SH-SY5Y (cell line): Measurements from ENCODE around the gene S1PR2.

Source experiments
- GATA2 ChIP-seq: IDR thresholded peaks from 2 replicates; pipeline ENCODE4 v1.6.1; 2011; ENCODE audit warnings: mild to moderate bottlenecking, low read depth, low read length
- GATA3 ChIP-seq: IDR thresholded peaks from 2 replicates; pipeline ENCODE4 v1.6.1; 2011; ENCODE audit warnings: low read depth, mild to moderate bottlenecking, low read length, moderate library complexity

Gene S1PR2

DNA sequence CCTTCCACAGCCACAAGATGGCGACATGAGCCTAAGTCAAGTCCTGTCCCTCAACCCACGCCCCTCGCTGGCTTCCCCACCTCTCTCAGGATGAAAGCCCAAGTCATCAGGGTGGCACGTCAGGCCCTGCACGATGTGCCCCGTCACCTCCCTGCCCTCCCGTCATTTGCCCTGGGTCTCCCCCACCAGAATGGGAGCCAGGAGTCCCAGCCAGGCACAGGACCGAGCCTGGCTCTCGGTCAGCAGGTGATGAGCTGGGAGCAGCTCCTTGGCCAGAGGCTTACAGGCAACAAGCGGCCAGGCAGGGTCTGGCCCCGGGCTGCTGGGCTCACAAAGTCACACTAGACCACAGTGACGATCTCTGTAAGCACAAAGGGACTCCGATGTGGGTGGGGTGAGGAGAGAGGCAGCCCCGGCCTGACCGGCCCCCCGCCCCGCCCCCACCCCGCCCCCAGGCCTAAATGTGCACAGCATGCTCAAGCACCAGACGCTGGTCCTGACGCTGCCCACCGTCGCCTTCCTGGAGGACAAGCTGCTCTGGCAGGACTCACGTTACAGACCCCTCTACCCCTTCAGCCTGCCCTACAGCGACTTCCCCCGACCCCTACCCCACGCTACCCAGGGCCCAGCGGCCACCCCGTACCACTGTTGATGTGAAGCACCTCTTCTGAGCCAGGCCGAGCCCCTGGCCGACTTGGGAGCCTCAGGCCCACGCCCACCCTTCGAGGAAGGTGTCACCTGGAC is 28.2 kb upstream of the S1PR2 start:
- TF ChIP-seq GATA3 (no peak), GATA2 (no peak)

DNA sequence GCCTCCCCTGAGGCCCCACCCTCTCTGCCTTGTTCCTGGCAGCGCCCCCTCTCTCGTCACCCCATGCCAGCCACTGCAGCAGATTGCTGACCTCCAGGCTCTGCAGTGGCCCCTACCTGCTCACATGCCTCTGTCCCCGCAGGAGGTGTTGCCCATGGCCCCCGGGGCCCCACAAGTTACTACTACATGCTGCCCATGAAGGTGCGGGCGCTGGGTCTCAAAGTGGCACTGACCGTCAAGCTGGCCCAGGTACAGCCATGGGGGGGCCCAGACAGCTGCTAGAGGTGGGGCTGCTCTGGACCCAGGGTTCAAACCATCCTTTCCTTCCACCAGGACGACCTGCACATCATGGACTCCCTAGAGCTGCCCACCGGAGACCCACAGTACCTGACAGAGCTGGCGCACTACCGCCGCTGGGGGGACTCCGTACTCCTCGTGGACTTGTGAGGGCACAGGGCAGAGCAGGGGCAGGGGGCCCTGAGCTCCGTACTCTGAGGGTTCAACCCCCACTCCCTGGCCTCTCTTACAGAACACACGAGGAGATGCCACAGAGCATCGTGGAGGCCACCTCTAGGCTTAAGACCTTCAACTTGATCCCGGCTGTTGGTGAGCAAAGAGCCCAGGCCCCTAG is 27.1 kb upstream of the S1PR2 start:
- no peak for TF ChIP-seq GATA3

DNA sequence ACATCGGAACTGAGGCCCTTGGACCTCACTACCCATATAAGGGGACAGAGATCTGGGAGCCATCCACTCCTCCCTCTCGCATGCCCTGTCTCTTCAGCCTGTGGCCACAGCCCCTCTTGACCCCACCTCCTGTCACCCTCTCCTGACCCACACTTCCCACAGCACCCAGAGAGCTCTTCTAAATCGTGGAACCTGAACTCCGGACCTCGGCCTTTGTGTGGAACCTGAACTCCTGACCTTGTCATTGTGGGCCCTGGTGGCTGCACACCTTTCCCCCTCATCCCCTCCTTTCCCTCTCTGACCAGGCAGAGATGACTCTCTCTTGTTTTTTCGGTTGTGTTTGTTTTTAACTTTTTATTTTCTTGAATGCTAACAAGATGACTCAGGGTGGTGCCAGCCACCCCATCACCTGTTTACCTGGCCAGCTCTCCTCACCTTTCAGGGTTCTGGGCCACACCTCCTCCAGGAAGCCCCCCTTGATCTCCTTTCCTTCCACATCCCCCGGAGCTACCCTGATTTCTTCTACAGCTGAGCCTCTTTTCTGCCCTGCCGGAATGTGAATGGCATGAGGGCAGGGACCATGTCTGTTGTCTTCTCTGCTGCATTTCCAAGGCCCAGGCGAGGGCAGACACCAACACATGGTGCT is 26.0 kb upstream of the S1PR2 start:
- TF ChIP-seq GATA3 (no peak), GATA2 (no peak)

DNA sequence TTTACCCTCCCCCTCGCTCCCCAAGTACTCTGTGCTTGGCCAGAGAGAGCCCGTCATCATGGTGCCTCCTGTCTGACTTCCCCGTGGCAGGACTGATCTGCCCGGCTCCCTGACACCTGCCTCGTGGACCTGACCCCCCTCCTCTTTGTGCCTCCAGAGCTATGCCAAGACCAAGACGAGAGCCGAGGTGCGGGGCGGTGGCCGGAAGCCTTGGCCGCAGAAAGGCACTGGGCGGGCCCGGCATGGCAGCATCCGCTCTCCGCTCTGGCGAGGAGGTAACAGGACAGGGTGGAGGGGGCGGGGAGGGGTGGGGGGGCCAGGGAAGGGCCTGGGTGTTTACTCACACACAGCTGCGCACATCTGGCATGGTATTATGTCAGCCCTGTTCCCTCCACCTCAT is 25.4 kb upstream of the S1PR2 start:
- TF ChIP-seq GATA2 = no peak
- no peak for TF ChIP-seq GATA3

DNA sequence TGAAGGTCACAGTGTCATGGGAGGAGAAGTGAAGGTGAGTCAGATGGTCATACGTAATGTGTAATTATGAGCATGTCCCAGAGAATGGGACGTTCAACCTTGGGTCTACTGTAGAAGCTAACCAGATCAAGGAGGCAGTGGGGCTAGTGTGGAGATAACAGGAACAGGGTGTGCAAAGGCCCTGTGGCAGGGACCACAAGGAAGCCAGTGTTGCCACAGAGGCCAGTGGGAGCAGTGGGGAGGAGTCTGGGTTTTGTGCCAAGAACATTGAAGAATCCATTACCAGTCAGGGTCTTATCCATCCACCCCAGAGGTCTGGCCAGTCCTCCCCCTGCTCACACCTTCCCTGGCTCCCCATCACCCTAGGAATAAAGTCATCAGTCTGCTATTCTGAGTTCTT is 24.2 kb upstream of the S1PR2 start:
- TF ChIP-seq GATA3 (no peak), GATA2 (no peak)

DNA sequence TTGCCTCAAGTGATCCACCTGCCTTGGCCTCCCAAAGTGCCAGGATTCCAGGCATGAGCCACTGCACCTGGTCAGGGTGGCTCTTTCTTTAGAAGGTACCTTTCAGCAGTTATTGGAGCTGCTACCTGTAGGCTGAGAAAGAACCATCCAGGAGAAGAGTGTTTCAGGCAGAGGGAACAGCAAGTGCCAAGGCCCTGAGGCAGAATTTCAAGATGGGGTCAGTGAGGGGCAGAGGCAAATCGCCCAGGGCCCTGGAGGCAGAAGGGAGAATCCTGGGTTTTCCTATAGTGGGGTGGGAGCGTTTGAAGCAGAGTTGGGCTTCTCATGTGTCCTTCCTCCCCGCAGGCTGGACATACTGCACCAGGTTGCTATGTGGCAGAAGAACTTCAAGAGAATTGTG is 23.1 kb upstream of the S1PR2 start:
- TF ChIP-seq GATA2 (no peak), GATA3 (no peak)

DNA sequence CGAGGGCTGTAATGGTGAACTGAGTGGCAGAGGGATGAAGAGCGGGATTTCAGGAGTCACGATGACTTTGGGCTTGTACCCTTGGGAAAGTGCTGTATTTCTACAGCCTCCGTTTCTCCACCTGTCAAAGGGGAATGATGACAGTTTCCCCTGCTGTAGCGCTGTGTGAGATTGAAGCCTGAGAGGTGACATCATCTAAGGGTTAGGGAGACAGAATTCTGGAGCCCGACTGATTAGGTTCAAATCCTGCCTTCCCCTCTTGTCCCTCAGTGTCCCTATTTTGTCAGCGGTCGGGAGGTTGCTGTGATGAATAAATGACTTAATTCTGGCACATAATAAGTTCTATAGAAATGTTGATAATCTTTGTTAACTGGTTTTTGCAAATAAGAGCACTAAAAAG is 21.6 kb upstream of the S1PR2 start:
- TF ChIP-seq GATA2 = no peak

DNA sequence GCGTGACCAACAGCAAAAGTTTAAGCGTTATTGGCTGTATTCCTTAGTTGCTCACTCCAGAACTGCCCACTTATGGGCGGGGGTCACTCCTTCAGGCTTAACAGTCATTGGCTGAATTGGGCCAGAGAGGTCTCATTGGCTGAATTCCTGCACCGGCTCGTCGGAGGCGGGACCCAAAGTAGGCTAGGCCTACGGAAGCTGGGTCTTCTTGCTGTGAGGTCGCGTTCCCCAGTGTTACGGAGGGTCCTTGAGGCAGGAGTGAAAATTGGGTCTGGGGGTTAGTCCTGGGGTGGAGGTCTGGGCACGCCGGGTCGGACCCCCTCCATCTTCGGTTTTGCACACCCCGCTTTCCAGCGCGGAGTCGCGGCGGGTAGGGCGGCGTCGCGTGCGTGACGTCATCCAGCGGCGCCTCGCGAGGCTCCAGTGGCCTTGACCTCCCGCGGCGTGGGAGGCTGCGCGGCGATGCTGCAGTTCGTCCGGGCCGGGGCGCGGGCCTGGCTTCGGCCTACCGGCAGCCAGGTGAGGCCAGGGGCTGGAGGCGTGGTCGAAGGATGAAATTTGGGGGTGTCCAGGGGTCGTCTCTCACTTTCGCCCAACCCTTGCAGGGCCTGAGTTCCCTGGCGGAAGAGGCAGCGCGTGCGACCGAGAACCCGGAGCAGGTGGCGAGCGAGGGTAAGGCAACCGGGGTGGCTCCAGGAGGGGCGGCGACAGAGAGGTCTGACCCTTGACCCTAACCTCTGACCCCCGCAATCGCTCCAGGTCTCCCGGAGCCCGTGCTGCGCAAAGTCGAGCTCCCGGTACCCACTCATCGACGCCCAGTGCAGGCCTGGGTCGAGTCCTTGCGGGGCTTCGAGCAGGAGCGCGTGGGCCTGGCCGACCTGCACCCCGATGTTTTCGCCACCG is 20.9 kb upstream of the S1PR2 start, which contains the start of gene MRPL4:
MRPL4 (plus strand) TSS at position 423 of the 903 bp plus-strand sequence; CDS start at position 463, 40 bp downstream.
- TF ChIP-seq GATA3 (no peak), GATA2 (no peak)

DNA sequence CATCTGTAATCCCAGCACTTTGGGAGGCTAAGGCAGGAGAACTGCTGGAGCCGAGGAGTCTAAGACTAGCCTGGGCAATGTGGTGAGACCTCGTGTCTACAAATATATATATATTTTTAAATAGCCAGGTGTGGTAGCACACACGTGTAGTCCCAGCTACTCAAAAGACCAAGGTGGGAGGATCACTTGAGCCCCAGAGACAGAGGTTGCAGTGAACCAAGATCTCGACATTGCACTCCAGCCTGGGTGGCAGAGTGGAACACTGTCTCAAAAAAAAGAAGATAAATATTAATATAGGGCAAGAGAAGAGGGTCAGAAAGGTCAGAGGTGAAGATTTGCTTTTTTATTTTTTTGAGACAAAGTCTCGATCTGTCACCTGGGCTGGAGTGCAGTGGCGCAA is 15.4 kb upstream of the S1PR2 start:
- TF ChIP-seq GATA3 (no peak), GATA2 (no peak)

DNA sequence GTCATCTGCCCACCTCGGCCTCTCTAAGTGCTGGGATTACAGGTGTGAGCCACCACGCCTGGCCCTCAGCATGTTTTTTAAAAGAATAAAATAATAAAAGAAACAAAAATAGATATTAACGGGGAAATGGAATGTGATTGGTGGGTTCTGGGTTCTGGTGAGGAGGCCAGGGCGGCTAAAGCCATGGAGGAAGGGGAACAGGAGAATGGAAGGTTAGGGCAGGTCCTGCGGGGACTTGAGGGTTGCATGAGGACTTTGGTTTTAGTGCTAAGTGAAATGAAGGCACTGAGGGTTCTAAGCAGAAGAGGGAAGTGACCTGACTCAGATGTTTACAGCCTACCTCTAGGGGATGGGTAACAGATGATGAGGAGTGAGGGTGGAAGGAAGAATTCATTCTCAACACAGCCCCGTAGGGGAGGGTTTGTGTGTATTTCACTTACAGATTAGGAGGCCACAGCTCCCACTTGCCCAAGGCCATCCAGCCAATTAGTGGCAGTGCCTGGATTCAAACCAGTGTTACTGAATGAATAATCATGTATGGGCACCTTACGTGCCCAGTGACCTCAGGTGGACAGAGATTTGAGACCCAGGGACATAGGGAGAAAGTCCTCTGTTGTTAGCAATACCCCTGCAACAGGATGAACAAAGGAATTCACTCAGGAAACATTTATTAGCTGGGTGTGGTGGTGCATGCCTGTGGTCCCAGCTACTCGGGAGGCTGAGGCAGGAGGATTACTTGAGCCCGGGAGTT is 14.2 kb upstream of the S1PR2 start:
- no peak for TF ChIP-seq GATA3
- TF ChIP-seq GATA2 = no peak

DNA sequence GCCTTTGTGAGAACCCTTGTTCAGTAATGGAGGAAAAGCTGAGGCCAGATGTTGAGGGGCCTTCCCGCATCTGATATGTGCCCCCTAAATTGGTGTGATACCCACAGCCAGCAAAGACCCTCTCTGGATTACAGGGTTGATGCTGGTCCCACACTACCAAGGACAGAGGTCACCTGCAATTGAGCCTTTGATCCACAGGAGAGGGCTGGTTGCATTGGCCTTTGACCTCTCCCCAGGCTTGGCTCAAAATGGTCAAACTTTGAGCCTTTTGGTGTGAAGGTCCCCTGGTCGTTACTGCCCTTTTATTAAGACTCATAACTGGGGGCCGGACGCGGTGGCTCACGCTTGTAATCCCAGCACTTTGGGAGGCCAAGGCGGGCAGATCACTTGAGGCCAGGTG is 12.5 kb upstream of the S1PR2 start:
- TF ChIP-seq GATA2 (no peak), GATA3 (no peak)

DNA sequence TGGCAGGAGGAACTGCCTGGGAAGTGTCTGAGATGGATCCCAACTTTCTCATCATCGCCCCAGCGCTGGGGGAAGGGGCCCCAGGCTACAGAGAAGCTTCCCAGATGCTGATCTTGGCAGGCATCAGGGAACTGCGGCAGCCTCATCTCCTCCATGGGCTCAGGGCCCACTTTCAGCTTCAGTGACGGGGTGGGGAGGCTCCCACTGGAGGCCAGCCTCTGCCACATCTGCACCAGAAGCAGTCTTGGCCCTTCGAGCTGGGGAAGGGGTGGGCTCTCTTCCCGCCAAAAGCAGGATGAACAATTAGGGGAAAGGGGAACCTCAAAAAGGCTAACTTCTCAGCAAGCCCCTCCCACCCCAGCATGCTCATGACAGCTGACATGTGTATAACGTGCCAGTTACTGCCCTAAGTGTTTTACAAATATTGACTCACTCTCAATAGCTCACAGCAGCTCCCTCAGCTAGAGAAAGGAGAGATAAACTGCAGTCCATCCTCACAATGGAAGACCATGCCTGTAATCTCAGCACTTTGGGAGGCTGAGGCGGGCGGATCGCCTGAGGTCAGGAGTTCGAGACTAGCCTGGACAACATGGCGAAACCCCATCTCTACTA is 7.1 kb upstream of the S1PR2 start:
- TF ChIP-seq GATA3 = no peak
- TF ChIP-seq GATA2 = no peak

DNA sequence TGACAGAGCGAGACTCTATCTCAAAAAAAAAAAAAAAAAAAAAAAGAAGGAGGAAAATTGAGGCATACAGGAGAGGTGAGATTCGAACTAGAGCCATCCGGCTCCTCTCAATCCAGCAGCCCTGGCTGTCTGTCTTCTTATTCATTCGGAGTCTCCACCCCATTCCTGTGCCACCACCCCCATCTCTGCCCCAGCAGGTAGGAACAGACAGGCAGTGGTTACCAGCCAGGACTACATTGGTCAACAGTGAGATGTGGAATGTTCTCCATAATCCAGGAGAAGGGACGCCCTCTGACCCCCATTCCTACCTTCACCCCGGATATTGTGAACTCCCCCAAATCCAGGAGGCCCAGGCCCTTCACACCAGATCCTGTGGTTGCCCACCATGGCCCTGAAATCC is 6.6 kb upstream of the S1PR2 start:
- TF ChIP-seq GATA3 = no peak
- no peak for TF ChIP-seq GATA2

DNA sequence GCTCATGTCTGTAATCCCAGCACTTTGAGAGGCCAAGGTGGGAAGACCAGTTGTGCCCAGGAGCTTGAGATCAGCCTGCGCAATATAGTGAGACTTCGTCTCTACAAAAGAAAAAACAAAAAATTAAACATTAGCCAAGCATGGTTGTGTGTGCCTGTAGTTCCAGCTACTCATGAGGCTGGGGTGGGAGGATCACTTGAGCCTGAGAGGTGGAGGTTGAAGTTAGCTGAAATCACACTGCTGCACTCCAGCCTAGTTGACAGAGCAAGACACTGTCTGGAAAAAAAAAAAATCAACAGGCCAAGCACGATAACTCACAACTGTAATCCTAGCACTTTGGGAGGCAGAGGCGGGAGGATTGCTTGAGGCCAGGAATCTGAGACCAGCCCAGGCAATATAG is 3.9 kb upstream of the S1PR2 start:
- TF ChIP-seq GATA3 = no peak
- TF ChIP-seq GATA2 = no peak
